ENCODE results near the gene PKP3.
"Not testable (repeated sequence)": the region's sequence is repeated elsewhere in the genome, so short reads cannot be mapped to it uniquely, and the experiment has no call there.

The PKP3 gene

GRCh38 chr11:409600-410483 lies 15.8 kb downstream of the PKP3 start:
- no peak for DNase-seq (ENCODE audit: low read depth in 2 of 2)

- DNase-seq (ENCODE audit: low read depth in 2 of 2), result not testable (repeated sequence)
These were observed 16.7 kb downstream of the PKP3 start for GRCh38 chr11:410711-411110.

GRCh38 chr11:411520-411919 lies 17.5 kb downstream of the PKP3 start:
- DNase-seq (ENCODE audit: low read depth in 2 of 2), result not testable (repeated sequence)

GRCh38 chr11:412641-413119 lies 18.7 kb downstream of the PKP3 start:
- no peak for DNase-seq (ENCODE audit: low read depth in 2 of 2)

GRCh38 chr11:413120-414081 lies 19.4 kb downstream of the PKP3 start:
- no peak for DNase-seq (ENCODE audit: low read depth in 2 of 2)

GRCh38 chr11:414318-414857 lies 20.4 kb downstream of the PKP3 start:
- no peak for DNase-seq (ENCODE audit: low read depth in 2 of 2)

- DNase-seq (ENCODE audit: low read depth in 2 of 2), result no peak
These were observed 21.6 kb downstream of the PKP3 start for GRCh38 chr11:415640-416041.

GRCh38 chr11:416051-416756 lies 22.2 kb downstream of the PKP3 start:
- DNase-seq (ENCODE audit: low read depth in 2 of 2), result no peak

- no peak for DNase-seq (ENCODE audit: low read depth in 2 of 2)
These were observed 23.0 kb downstream of the PKP3 start for GRCh38 chr11:416757-417621.

GRCh38 chr11:417652-418342 lies 23.8 kb downstream of the PKP3 start:
- DNase-seq (ENCODE audit: low read depth in 2 of 2), result no peak

GRCh38 chr11:418343-419247 lies 24.6 kb downstream of the PKP3 start:
- DNase-seq (ENCODE audit: low read depth in 2 of 2), result no peak

- no peak for DNase-seq (ENCODE audit: low read depth in 2 of 2)
These were observed 25.4 kb downstream of the PKP3 start for GRCh38 chr11:419248-420005.

- DNase-seq (ENCODE audit: low read depth in 2 of 2), result no peak
These were observed 26.3 kb downstream of the PKP3 start for GRCh38 chr11:420054-420910.

GRCh38 chr11:420911-421321 lies 26.9 kb downstream of the PKP3 start:
- DNase-seq (ENCODE audit: low read depth in 2 of 2), result no peak

- no peak for DNase-seq (ENCODE audit: low read depth in 2 of 2)
These were observed 28.2 kb downstream of the PKP3 start for GRCh38 chr11:422249-422656.

- DNase-seq (ENCODE audit: low read depth in 2 of 2), result no peak
These were observed 30.2 kb downstream of the PKP3 start for GRCh38 chr11:424232-424631.

- DNase-seq (ENCODE audit: low read depth in 2 of 2), result not testable (repeated sequence)
These were observed 30.8 kb downstream of the PKP3 start for GRCh38 chr11:424766-425165.
